NCI-H2029 treated with DMSO at 0.1 percent for 48 hours (cell line): ENCODE data around the gene KCNT1.

Experiments used
- DNase-seq: peaks from one replicate; lab custom pipeline; 2025; lab: John Stamatoyannopoulos, UW

The KCNT1 gene

GRCh38 chr9:135726138-135726853 lies 24.3 kb downstream of the KCNT1 start:
- no peak for DNase-seq

DNA sequence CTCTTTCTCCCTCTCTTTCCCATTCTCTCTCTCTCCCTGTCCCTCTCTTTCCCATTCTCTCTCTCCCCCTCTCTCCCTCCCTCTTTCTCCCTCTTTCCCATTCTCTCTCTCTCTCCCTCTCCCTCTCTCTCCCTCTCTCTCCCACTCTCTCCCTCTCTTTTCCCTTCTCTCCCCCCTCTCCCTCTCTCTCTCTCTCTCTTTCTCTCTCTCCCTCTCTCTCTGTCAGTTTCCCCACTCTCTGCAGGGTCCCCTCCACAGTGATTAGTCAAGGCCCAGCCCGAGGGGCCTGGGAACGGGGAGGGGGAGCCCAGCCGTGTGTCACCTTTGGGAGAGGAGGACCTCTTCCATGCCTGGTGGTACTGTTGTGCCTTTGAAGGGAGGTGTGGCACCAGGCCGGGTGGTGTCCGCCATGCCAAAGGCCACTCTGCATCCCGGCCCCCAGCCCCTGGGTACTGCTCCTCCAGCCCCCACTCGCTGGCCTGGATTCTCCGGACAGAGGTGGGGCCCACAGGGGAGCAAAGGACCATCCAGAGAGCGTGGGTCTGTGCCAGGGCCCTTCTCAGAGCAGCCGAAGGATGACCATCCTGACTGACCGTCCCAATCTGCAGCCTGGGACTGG lies 25.4 kb downstream of the KCNT1 start:
- DNase-seq: no peak

- no peak for DNase-seq
These were observed 26.6 kb downstream of the KCNT1 start for GRCh38 chr9:135728436-135729110.

DNA sequence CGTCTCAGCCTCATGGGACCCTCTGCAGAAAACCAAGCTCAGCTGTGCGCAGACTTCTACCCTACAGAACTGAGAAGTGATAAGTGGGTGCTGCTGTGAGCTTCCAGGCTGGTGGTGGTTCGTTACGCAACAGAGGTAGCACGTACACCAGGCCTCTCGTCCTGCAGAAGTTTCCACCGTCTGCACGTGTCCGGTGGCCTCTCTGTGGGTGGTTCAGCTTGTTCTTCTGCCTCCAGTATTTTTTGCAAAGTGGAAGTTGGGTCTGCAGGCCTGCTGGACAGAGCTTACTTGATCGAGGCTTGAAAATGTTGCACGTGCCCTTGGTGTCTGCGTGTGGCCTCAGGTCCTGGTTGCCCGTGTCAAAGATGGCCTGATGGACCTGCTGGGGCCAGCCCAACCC lies 27.5 kb downstream of the KCNT1 start:
- no peak for DNase-seq

DNA sequence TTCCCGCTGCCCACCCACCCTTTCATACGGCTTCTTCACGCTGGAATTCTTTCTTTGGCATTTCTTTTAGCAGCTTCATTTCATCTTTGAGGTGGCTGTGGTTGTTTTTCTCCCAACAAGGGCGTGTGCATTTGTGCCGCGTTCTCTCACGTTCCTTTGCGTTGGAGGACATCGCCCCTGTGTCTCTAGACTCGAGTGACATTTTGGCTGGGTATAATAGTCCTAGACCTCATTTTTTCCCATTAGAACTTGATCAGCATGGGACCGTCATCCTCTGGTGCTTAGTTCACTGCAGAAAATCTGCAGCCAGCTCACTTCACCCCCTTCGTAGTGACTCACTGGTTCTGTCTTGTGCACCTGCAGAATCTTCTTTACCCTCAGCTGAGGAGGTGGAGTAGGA lies 29.5 kb downstream of the KCNT1 start:
- DNase-seq: no peak

- DNase-seq: no peak
These were observed 30.7 kb downstream of the KCNT1 start for GRCh38 chr9:135732569-135733257.

- no peak for DNase-seq
These were observed 32.7 kb downstream of the KCNT1 start for GRCh38 chr9:135734616-135735144.

DNA sequence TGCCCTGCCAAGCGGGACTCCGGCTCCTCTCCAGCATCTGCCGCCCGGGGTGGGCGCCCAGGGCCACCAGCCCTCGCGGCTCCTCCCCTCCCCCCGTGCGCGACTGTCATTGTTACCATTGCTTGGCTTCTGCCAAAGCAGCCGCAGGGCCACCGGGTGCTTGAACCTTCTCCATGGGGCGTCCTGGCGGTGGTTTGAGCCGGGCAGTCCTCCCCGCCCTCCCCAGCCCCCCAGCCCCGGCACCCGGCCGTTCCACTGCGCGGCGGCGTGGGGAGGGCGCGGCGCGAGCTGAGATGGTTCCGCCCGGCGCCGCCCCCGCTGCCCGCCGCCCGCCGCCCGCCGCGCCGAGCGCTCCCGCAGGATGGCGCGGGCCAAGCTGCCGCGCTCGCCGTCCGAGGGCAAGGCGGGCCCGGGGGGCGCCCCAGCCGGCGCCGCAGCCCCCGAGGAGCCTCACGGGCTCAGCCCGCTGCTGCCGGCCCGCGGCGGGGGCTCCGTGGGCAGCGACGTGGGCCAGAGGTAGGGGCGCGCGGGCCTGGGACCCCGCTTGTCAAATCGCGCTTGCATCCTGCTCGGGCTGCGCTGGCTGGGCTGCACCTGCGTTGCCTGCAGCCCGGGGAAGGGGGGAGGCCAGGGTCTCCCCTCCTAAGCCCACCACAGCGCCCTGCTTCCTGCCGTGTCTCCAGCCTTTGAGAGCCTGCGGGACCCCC lies 34.4 kb downstream of the KCNT1 start:
- no peak for DNase-seq

DNA sequence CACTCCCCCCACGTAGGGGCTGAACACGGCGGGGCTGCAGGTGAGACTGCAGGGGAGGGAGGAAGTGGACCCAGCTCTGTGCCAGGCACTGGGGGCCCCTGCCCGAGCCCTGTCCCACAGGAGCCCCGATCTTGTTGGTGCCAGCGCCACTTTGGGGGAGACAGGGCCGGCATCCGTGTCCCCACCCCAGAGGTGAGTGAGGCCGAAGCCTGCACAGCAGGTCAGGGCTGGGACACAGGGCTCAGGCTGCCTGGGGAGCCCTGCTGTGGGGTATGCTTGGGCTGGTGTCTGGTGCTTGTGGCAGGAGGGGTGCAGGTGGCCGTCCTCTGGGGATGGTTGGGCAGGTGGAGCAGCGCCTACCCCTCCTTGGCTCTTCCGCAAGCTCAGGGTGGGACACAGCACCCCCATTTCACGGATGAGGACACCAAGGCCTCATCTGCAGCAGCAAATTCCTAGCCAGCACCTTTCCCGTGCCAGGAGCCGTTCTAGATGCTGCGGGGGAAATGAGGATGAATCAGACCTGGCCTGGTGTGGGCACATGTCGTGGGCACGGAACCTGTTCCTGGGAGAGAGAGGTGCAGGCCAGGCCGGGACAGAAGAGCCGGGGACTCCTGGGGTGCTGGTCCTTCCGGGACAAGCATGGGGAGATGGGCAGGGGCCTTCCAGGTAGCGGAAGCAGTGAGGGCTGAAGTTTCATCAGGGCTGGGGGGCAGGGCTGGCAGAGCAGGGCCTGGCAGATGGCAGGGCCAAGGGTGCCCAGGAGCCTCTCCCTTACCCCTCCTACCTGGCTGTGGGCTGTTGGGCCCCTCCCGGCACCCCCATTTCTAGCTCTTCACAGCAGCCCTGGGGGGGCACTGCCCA lies 35.2 kb downstream of the KCNT1 start:
- no peak for DNase-seq

DNA sequence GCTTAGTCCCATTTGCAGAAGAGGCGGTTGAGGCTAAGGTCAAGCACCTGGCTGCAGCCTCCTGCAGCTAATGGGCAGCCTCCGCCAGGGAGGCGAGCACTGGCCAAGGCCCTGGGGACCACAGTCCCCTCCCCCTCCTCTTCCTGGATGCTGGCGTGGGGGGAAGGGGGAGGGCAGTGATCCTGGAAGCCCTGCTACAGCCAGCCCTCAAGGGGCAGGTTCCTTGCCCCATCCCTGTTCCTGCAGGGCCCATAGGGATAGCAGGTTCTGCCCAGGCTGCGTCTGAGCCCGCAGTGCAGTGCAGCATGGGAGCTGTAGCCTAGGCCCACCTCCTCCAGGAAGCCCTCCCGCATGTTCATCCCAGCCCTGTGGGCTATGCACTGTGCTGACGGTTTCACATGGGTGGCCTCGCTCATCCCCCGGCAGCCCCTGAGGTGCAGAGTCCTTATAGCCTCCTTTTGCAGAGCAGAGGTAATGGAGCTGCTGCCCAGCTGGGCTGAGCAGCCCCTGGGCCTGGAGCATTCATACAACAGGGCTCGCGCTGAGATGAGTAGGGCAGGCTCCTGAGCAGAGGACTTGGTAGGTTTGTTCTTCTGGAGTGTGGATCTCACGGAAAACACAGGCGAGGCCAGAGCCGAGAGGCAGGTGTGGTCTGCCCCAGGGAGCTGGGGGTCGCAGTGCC lies 36.0 kb downstream of the KCNT1 start:
- no peak for DNase-seq

DNA sequence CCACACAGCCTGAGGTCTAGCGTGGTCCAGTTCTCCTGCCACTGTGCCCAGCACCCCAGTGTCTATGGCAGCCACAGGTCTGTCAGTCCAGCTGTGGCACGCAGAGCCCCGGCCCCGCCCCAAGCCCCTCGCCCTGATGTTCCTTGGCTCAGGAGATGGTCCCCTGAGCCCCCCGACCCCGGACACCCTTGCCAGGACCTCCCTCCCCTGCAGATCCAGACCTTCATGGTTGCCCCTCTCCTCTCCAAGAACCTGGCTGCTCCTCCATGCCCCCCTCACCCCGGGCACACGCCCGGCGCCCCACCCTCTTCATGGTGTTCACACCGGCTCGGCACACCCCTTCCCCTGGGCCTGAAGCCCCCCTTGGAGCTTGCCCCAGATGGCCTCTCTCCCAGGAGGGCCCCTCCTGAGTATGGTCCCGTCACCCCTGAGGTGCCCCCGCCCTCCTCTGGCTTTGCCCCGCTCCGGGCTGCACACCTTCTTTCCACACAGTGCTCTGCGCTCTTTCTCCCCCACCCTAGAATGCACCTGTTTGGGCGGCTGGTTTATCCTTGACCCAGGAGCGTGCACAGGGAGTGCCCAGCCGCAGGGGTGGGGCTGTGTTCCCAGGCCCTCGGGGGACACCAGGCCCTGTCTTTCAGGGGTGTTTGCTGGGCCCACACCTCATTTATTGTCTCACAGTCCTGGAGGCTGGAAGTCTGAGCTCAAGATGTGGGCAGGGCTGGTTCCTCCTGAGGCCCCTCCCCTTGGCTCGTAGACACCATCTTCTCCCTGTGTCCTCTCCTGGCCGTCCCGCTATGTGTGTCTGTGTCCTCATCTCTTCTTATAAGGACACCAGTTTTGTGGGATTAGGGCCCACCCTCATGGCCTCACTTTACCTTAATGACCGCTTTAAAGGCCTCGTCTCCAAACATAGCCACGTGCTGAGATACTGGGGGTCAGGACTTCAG lies 37.6 kb downstream of the KCNT1 start:
- DNase-seq: no peak

- DNase-seq: no peak
These were observed 39.6 kb downstream of the KCNT1 start for GRCh38 chr9:135741276-135742219.

GRCh38 chr9:135743021-135743420 lies 41.0 kb downstream of the KCNT1 start:
- DNase-seq: no peak

GRCh38 chr9:135743546-135744332 lies 41.8 kb downstream of the KCNT1 start:
- no peak for DNase-seq

- DNase-seq: no peak
These were observed 42.5 kb downstream of the KCNT1 start for GRCh38 chr9:135744333-135745070.

DNA sequence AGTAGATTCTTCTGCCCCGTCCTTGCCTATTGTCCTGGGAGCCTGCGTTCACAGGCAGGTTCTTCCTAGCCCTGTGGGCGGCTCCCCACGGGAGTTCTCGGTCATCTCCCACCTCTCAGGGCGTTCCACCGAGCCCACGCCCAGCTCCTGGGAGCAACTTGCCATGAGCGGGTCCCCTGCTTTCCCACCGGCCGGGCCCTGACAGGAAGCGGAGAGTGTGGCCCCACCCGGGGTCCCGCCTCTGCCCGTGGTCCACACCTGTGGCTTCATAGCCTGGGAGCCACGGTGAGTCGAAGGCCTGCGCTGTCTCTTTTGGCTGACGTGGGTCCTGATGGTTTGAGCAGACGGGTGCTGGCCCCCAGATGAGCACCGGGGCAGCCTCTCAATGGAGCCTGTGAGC lies 43.2 kb downstream of the KCNT1 start:
- no peak for DNase-seq
